Left ventricle myocardium superior (tissue), 1 donor: ENCODE results near the gene RIC3. TPM values are rescaled to one million over a fixed set of nuclear protein-coding genes. Genes with fewer than 3 reads are reported as not detected.

Experiments
- ATAC-seq: fragments of 200-7000 bp; cut with Tn5 transposase; one replicate; pipeline ENCODE4 v1.9.1; 2020; ENCODE audit warnings: mild to moderate bottlenecking, moderate library complexity
- DNase-seq: peaks from one replicate; pipeline ENCODE4 v3.0.0-alpha.2; 2020
- intact Hi-C: fragments of 100-400 bp; cut with micrococcal nuclease; formaldehyde crosslinking; loops from one replicate; pipeline ENCODE4 v1.11.0; 2022
- total RNA-seq: library from RNA; stranded (reverse); fragmentation: NEBNext Ultra II Directional; extraction: Animal tissue kit (Norgen Biotek cat#: 25700); gene quantifications from one replicate; pipeline ENCODE4 v1.2.1, GENCODE V29; 2021
- donor health status: DM: no; HTN: yes; CAD: no; lungs with severe emphysema.

RIC3 gene
- total RNA-seq, 1 donor from 2014 or later, result 14.1 TPM

DNA sequence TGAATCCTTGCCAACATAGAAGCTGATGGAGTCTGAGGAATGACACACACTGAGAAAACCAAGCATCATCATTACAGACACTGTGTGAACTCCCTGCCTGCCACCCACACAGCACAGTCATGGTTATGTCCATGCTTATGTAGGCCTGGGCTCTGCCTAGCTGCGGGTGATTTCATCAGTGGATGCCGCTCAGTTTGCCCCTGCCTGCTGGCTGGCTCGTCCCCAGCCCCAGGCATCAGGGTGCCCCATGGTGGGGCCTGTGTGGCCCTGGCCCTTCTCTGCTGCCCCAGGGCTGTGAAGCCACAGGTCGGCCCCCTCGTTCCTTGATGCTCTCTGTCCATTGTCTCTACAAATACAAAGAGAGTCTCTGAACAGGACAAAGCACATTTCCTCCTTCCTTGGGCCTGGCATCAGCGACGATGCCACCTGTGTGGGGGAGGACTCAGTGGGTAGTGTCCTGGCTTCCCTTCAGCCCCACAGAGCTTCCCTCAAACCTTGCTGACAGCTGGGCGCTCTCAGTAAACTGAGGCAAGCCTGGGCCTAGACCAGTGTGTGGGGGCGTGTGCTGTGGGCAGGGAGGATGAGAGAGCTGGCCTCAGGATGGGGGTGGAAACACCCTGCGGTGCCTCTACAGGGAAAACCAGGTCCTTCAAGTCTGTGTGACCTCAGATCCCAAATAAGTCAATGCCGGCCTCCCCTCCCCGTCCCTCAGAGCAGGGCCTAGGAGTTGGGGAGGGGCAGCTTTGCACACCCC lies 107.8 kb downstream of the RIC3 start:
- DNase-seq (peak; percentile 27), ATAC-seq (no peak)
- intact Hi-C loops, result no loop called here

DNA sequence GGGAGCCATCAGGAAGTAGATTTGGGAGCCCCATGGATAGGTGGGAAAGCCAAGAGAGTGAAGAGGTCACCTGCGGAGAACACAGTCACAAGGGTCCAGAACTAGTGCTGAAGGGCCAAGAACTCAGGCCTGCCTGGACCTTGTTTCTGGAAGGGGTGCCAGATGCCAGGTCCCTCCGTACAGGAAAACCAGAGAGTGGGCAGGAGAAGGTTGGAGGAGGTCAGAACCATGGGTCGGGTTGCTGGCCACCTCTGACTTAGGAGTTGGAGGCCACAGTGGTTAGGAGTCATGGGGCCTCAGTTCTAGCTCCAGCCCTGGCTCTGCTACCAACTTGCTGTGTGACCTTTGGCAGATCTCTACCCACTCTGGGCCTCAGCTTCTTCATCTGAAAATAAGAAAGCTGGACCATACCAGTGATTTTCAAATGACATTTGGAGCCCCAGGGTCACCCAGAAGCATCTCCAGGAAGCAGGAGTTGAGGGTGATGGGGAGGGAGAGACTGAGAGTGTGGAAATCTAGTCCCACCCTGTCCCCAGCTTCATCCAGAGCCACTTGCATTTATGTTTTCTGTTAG lies 108.6 kb downstream of the RIC3 start:
- DNase-seq, result no peak
- intact Hi-C loops, result no loop called here
- ATAC-seq, result no peak

GRCh38 chr11:8059571-8060011 lies 109.2 kb downstream of the RIC3 start:
- ATAC-seq, result no peak
- intact Hi-C loops, result no loop called here
- DNase-seq, result peak; percentile 35

- intact Hi-C loops, result no loop called here
- peak; percentile 9 for DNase-seq
- no peak for ATAC-seq
Measured at GRCh38 chr11:8059030-8059429, 109.8 kb downstream of the RIC3 start.

- intact Hi-C loops, result no loop called here
- DNase-seq, result peak; percentile 10
- ATAC-seq, result no peak
Measured at GRCh38 chr11:8058216-8058615, 110.6 kb downstream of the RIC3 start.

- DNase-seq (peak; percentile 65), ATAC-seq (peak; percentile 83)
- intact Hi-C loops, result no loop called here
Measured at GRCh38 chr11:8056810-8057463, 111.9 kb downstream of the RIC3 start.

Other genes starting within 250 kb of the RIC3 start
- gene OR10A6, start 237.8 kb downstream of the RIC3 start, total RNA-seq, result not detected
- not detected for gene OR10A3, start 227.3 kb downstream of the RIC3 start, total RNA-seq
- not detected for gene NLRP10, start 203.6 kb downstream of the RIC3 start, total RNA-seq
- 156 TPM for gene EIF3F, start 181.7 kb downstream of the RIC3 start, total RNA-seq
- gene TUB, start 87.8 kb downstream of the RIC3 start, total RNA-seq, result 22.3 TPM
- gene LMO1, start 94.9 kb upstream of the RIC3 start, total RNA-seq, result 2.6 TPM